ENCODE data around the gene STBD1.

- TF ChIP-seq ZFP3 (CRISPR knock-in tag; IDR thresholded peaks at IDR 0.05): no peak
- TF ChIP-seq ZC3H10 (CRISPR knock-in tag; IDR thresholded peaks at IDR 0.05): no peak
- TF ChIP-seq GLIS3 (CRISPR knock-in tag; IDR thresholded peaks at IDR 0.05): no peak
- no peak for TF ChIP-seq ZNF565 (CRISPR knock-in tag; conservative IDR thresholded peaks at IDR 0.05; ENCODE audit: low read depth)
- no peak for TF ChIP-seq TOX (CRISPR knock-in tag; IDR thresholded peaks at IDR 0.05; ENCODE audit: borderline replicate concordance)
- no peak for TF ChIP-seq OSR1 (CRISPR knock-in tag; IDR thresholded peaks at IDR 0.05)
- no peak for TF ChIP-seq RARB (CRISPR knock-in tag; IDR thresholded peaks at IDR 0.05)
- no peak for TF ChIP-seq ZFP30 (CRISPR knock-in tag; IDR thresholded peaks at IDR 0.05)
Measured at GRCh38 chr4:76305033-76305687, 1.4 kb upstream of the STBD1 start.

All from SK-N-SH treated with all-trans-retinoic acid at 6 μM for 48 hours (cell line).